Adipocyte (in vitro differentiated cells): ENCODE data around the gene LRBA.

Source experiments
- DNase-seq: peaks from one replicate; pipeline ENCODE4 v3.0.0-alpha.2; 2015; ENCODE audit warnings: low read depth
- H3K27me3 ChIP-seq: replicated peaks from 2 replicates; pipeline ENCODE4 v1.7.0; 2013; ENCODE audit warnings: mild to moderate bottlenecking, low read length, moderate library complexity; ENCODE audit not compliant: control insufficient read depth, insufficient read depth
- H3K36me3 ChIP-seq: 2 replicates; pipeline ENCODE4 v1.7.0; 2013; ENCODE audit warnings: low read length, mild to moderate bottlenecking, moderate library complexity; ENCODE audit not compliant: control insufficient read depth, insufficient read depth, severe bottlenecking
- H3K4me1 ChIP-seq: 2 replicates; pipeline ENCODE4 v1.7.0; 2013; ENCODE audit warnings: mild to moderate bottlenecking, low read length, moderate library complexity; ENCODE audit not compliant: control insufficient read depth, insufficient read depth
- H3K4me3 ChIP-seq: 2 replicates; pipeline ENCODE4 v1.7.0; 2013; ENCODE audit warnings: mild to moderate bottlenecking, low read length, moderate library complexity
- H3K9ac ChIP-seq: 2 replicates; pipeline ENCODE4 v1.7.0; 2013; ENCODE audit warnings: mild to moderate bottlenecking, low read length, moderate library complexity
- H3K9me3 ChIP-seq: 2 replicates; pipeline ENCODE4 v1.7.0; 2013; ENCODE audit warnings: mild to moderate bottlenecking, low read length, moderate library complexity; ENCODE audit not compliant: control insufficient read depth

The LRBA gene

DNA sequence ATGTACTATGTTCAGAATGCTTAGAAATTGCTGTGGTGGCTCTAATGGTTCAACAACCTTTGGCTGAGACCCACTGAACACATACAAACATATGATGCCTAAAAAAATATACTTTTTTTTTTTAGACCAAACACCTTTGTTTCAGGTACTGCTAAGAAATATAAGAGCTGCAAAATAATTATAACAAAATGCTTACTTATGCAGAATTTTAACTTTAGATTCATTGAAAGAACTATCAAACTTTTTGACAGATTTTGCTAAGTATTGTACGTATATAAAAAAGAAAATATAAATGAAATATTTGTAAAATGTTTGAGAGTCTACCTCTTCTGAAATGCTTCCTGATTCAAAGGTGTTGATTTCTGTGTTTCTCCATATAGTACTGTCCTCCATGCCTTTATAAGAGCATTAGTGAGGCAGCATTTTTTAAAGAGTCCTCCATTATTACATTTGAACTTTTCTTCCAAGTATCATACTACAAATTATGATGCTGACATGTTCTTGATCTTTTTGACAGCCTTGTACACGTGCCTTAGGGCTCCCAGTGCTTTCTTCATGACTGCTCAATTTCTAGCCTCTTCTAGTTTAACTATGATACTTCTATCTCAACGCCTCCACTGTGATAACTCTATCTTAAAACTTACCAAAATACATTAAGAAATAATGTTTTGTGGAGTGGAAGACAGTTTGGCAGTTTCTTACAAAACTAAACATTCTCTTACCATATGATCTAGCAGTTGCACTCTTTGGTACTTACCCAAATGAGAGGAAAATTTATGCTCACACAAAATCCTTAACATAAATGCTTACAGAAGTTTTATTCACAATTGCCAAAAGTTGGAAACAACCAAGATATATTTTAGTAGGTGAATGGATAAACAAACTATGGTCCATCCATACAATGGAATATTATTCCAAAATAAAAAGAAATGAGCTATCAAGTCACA is 645.4 kb downstream of the LRBA start:
- Histone ChIP-seq H3K4me1 (no peaks in the 10 kb centered on the region), H3K9ac (no peak overlapping the region), H3K4me3 (no peak overlapping the region), H3K9me3 (no peaks in the 10 kb centered on the region), H3K27me3 (no peaks in the 10 kb centered on the region), H3K36me3 (no peaks in the 10 kb centered on the region)
- no peak for DNase-seq

- no peaks in the 10 kb centered on the region for H3K4me1 ChIP-seq
Observed at GRCh38 chr4:150368667-150369066, 646.4 kb downstream of the LRBA start.

DNA sequence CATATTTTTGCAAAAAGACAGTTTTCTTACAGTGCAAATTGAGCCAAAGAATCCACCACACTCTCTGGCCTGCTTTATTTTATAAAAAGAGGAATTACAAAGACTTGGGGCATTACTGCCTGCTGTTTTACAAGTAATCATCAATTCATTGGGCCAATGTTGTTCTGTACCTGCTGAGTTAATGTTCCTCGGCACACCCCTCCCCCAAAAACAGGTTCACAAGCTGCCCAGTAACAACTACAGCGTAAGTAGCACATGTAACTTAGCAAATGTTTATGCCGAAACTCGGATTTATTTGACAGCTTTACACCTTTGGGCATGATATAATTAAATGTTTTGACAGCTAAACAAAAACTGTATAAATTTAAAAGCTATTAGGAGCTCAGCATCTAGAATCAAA is 647.8 kb downstream of the LRBA start:
- H3K9me3 ChIP-seq, result no peaks in the 10 kb centered on the region
- H3K36me3 ChIP-seq, result no peaks in the 10 kb centered on the region
- H3K4me3 ChIP-seq, result no peak overlapping the region
- no peaks in the 10 kb centered on the region for H3K4me1 ChIP-seq
- H3K9ac ChIP-seq, result no peak overlapping the region
- no peaks in the 10 kb centered on the region for H3K27me3 ChIP-seq
- no peak for DNase-seq

More at GRCh38 chr4:150368667-150369066, 646.4 kb downstream of the LRBA start:
- Histone ChIP-seq H3K9ac (no peak overlapping the region), H3K4me3 (no peak overlapping the region), H3K9me3 (no peaks in the 10 kb centered on the region), H3K36me3 (no peaks in the 10 kb centered on the region), H3K27me3 (no peaks in the 10 kb centered on the region)
- no peak for DNase-seq

- no peaks in the 10 kb centered on the region for H3K27me3 ChIP-seq
Observed at GRCh38 chr4:150366487-150366999, 648.5 kb downstream of the LRBA start.

DNA sequence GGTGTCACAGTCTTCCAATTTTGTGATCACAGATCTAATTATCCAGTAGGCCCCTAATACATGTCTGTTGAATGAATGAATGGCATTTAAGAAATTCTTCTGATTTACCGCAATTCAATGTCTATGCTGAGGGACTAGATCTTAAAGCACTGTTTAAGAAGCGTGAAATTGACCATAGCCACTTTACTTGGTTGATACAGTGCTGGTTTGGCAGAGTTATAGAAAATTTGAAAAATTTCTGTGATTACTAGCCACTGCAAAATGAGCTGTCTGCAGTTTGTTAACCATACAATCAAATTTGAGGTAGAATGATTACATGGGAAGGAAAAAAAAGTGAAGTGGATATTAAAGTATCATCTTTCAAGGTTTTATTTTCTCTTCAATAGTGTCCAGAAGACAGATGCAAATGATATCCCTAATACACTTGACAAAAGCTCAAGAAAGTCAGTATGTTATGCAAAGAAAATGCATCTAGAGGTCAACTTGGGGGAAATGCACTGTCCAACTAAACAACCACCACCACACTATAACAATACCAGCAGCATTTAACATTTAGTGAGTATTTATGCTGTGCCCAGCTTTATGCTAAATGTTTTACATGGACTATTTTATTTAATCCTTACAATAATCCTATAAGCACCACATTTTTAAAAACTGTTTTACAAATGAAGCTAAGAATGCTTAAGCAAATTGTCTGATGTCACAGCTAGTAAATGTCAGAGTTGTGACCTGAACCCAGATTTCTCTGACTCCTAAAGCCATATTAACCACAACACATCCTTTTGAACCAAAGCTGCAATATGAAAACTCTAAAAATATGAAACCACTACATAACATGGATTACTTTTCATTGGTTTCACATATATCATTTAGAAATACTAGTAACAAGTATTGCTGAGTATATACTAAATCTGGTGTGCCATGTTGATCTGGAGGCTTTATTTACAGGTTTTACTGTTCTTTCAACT is 651.1 kb downstream of the LRBA start:
- no peak for DNase-seq
- H3K9me3 ChIP-seq, result no peaks in the 10 kb centered on the region
- H3K4me3 ChIP-seq, result no peak overlapping the region
- no peaks in the 10 kb centered on the region for H3K27me3 ChIP-seq
- no peaks in the 10 kb centered on the region for H3K4me1 ChIP-seq
- no peak overlapping the region for H3K9ac ChIP-seq
- no peaks in the 10 kb centered on the region for H3K36me3 ChIP-seq

More at GRCh38 chr4:150366487-150366999, 648.5 kb downstream of the LRBA start:
- Histone ChIP-seq H3K9me3 (no peaks in the 10 kb centered on the region), H3K4me1 (no peaks in the 10 kb centered on the region), H3K36me3 (no peaks in the 10 kb centered on the region), H3K9ac (no peak overlapping the region), H3K4me3 (no peak overlapping the region)
- no peak for DNase-seq

- Histone ChIP-seq H3K4me1 (no peaks in the 10 kb centered on the region), H3K9me3 (no peaks in the 10 kb centered on the region), H3K27me3 (no peaks in the 10 kb centered on the region), H3K4me3 (no peak overlapping the region), H3K36me3 (no peaks in the 10 kb centered on the region), H3K9ac (no peak overlapping the region)
- no peak for DNase-seq
Observed at GRCh38 chr4:150358691-150359090, 656.4 kb downstream of the LRBA start.

- no peak overlapping the region for H3K9ac ChIP-seq
- H3K36me3 ChIP-seq, result no peaks in the 10 kb centered on the region
- H3K4me3 ChIP-seq, result no peak overlapping the region
- H3K4me1 ChIP-seq, result no peaks in the 10 kb centered on the region
- no peaks in the 10 kb centered on the region for H3K9me3 ChIP-seq
- H3K27me3 ChIP-seq, result no peaks in the 10 kb centered on the region
- DNase-seq, result no peak
Observed at GRCh38 chr4:150357829-150358228, 657.3 kb downstream of the LRBA start.

DNA sequence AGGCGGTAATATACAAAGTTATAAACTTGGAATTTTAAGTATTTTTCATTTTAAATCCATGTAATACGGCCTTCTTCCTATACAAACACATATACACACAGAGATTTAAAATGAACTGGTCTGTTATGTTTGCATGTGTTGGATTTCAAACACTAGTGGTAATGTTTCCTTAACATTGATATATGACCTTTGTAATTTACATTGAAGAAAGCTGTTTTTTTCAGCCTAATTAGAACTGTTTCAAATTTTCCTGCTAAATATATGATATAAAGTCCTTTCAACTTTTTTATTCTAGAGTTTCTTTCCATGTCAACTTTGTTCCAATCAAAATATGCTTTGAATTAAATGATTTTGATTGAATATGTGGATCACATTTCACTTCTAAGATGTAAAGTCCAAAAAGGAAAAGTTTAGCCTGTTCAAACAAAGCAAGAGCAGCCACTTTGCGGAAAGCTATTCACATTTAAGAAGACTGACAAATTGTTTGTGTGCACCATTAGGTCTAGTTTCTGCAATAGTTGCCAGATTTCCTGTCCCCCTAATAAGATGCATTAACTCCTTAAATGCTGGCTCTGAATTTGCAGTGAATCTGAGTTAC is 659.1 kb downstream of the LRBA start:
- no peaks in the 10 kb centered on the region for H3K27me3 ChIP-seq

DNA sequence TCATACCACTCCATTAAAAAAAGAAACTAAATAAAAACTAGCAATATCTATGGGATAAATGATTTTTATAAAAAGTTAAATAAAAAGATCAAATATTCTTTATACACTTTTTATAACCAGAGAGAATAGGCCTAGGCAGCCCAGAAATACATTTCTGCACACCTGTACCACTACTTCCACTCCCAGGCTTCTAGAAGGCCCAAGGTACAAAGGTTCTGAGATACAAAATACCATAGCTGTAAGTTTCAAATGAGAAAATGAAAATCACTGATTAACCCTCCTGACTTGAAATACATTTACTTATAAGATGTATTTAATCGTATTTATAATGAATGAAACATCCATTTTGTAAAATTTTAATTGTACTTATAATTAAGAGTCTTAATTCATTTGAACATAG is 659.7 kb downstream of the LRBA start:
- no peaks in the 10 kb centered on the region for H3K4me1 ChIP-seq
- H3K4me3 ChIP-seq, result no peak overlapping the region
- H3K9ac ChIP-seq, result no peak overlapping the region
- no peaks in the 10 kb centered on the region for H3K9me3 ChIP-seq
- no peaks in the 10 kb centered on the region for H3K27me3 ChIP-seq
- no peaks in the 10 kb centered on the region for H3K36me3 ChIP-seq
- no peak for DNase-seq

More for the DNA sequence above, 659.1 kb downstream of the LRBA start:
- no peaks in the 10 kb centered on the region for H3K9me3 ChIP-seq
- H3K4me1 ChIP-seq, result no peaks in the 10 kb centered on the region
- H3K4me3 ChIP-seq, result no peak overlapping the region
- DNase-seq, result no peak
- H3K9ac ChIP-seq, result no peak overlapping the region
- H3K36me3 ChIP-seq, result no peaks in the 10 kb centered on the region

GRCh38 chr4:150354214-150354796 is 660.8 kb downstream of the LRBA start:
- peak; percentile 19 for DNase-seq
- no peaks in the 10 kb centered on the region for H3K9me3 ChIP-seq
- no peak overlapping the region for H3K4me3 ChIP-seq
- H3K9ac ChIP-seq, result no peak overlapping the region
- no peaks in the 10 kb centered on the region for H3K27me3 ChIP-seq
- H3K36me3 ChIP-seq, result no peaks in the 10 kb centered on the region
- H3K4me1 ChIP-seq, result no peaks in the 10 kb centered on the region
